GM12878 (cell line): ENCODE measurements around the gene CCNJ. TPM values are rescaled to one million over a fixed set of nuclear protein-coding genes. Genes with fewer than 3 reads are reported as not detected.

Source experiments
- BHLHE40 ChIP-seq, 2 experiments: fragments of 450-650 bp in 1 of 2; IDR thresholded peaks; 2 replicates each; pipeline ENCODE4 v1.6.1; 2011 to 2017; ENCODE audit warnings: low read depth in 2 of 2, borderline replicate concordance in 1 of 2, improper control_type of control experiment in 1 of 2, low read length in 1 of 2, mild to moderate bottlenecking in 1 of 2
- E4F1 ChIP-seq: fragments of 450-650 bp; IDR thresholded peaks from 2 replicates; pipeline ENCODE4 v1.6.1; 2018; ENCODE audit warnings: borderline replicate concordance, mild to moderate bottlenecking; ENCODE audit not compliant: partially characterized antibody
- EED ChIP-seq: sonication (generic); IDR thresholded peaks from 2 replicates; pipeline ENCODE4 v1.6.1; 2016; ENCODE audit warnings: antibody characterized with exemption, low read depth
- ETV6 ChIP-seq, 2 experiments: fragments of 450-650 bp in 1 of 2; IDR thresholded peaks in 1 of 2; conservative IDR thresholded peaks in 1 of 2; 2 replicates each; pipeline ENCODE4 v1.6.1; 2014; ENCODE audit warnings: antibody characterized with exemption in 1 of 2, borderline replicate concordance in 1 of 2, low read depth in 1 of 2, mild to moderate bottlenecking in 1 of 2, moderate library complexity in 1 of 2
- EZH2 ChIP-seq: IDR thresholded peaks from 2 replicates; pipeline ENCODE4 v1.6.1; 2012; ENCODE audit warnings: low read depth, mild to moderate bottlenecking, control low read depth, inconsistent platforms, low read length, borderline replicate concordance; ENCODE audit not compliant: control insufficient read depth
- FOS ChIP-seq: IDR thresholded peaks from 3 replicates; pipeline ENCODE4 v1.6.1; 2011; ENCODE audit warnings: borderline replicate concordance; ENCODE audit not compliant: insufficient read length; ENCODE audit errors: extremely low read depth
- FOXK2 ChIP-seq: fragments of 450-650 bp; IDR thresholded peaks from 2 replicates; pipeline ENCODE4 v1.6.1; 2017; ENCODE audit warnings: mild to moderate bottlenecking, moderate library complexity
- HDAC2 ChIP-seq: fragments of 200-600 bp; sonication (generic); IDR thresholded peaks from 2 replicates; pipeline ENCODE4 v1.6.1; 2017
- IRF4 ChIP-seq: IDR thresholded peaks from 2 replicates; pipeline ENCODE4 v1.6.1; 2011; ENCODE audit warnings: low read depth, low read length
- JUNB ChIP-seq: IDR thresholded peaks from 2 replicates; pipeline ENCODE4 v1.6.1; 2016; ENCODE audit warnings: antibody characterized with exemption, mild to moderate bottlenecking
- NR2C2 ChIP-seq: IDR thresholded peaks from 2 replicates; pipeline ENCODE4 v1.6.1; 2011; ENCODE audit warnings: borderline replicate concordance, low read depth; ENCODE audit not compliant: control insufficient read depth, insufficient read length
- PBX3 ChIP-seq: IDR thresholded peaks from 2 replicates; pipeline ENCODE4 v1.6.1; 2011; ENCODE audit warnings: mild to moderate bottlenecking, low read depth, low read length, moderate library complexity; ENCODE audit not compliant: insufficient replicate concordance
- RAD21 ChIP-seq: IDR thresholded peaks from 2 replicates; pipeline ENCODE4 v1.6.1; 2011; ENCODE audit warnings: mild to moderate bottlenecking, low read depth, low read length, moderate library complexity; ENCODE audit not compliant: insufficient read depth
- SIX5 ChIP-seq: IDR thresholded peaks from 2 replicates; pipeline ENCODE4 v1.6.1; 2011; ENCODE audit warnings: mild to moderate bottlenecking, low read depth, low read length, moderate library complexity; ENCODE audit not compliant: severe bottlenecking
- SMAD1 ChIP-seq: fragments of 450-650 bp; IDR thresholded peaks from 2 replicates; pipeline ENCODE4 v1.6.1; 2018; ENCODE audit warnings: mild to moderate bottlenecking, low read depth; ENCODE audit not compliant: partially characterized antibody
- SREBF2 ChIP-seq: IDR thresholded peaks from 2 replicates; pipeline ENCODE4 v1.6.1; 2012; ENCODE audit warnings: mild to moderate bottlenecking, low read length
- YBX1 ChIP-seq: fragments of 450-650 bp; IDR thresholded peaks from 2 replicates; pipeline ENCODE4 v1.6.1; 2016; ENCODE audit warnings: antibody characterized with exemption
- ZNF207 ChIP-seq: fragments of 450-650 bp; IDR thresholded peaks from 2 replicates; pipeline ENCODE4 v1.6.1; 2014; ENCODE audit warnings: antibody characterized with exemption, mild to moderate bottlenecking, borderline replicate concordance
- polyA plus RNA-seq, 11 experiments: library from polyadenylated mRNA; depleted of rRNA in 4 of 11; unstranded in 6 of 11; stranded (reverse) in 5 of 11; fragments of >200 nt; fragmentation: Nextera tagmentation in 4 of 11; fragmentation: Illumina TruSeq in 1 of 11; extraction: Ambion mirVana in 4 of 11; extraction: Trizol in 1 of 11; gene quantifications; 1 replicate in 1 of 11; 2 replicates in 10 of 11; pipeline versions ENCODE4 v1.2.1 to v1.2.3, GENCODE V29; 2011 to 2016; ENCODE audit warnings: inconsistent platforms in 2 of 11, missing spikeins in 2 of 11, low read depth in 1 of 11
- total RNA-seq, 4 experiments: library from RNA; depleted of rRNA in 3 of 4; stranded (reverse); fragments of >200 nt in 3 of 4; fragmentation: Illumina TruSeq in 1 of 4; extraction: Trizol in 1 of 4; gene quantifications; 2 replicates each; pipeline versions ENCODE4 v1.2.1 to v1.2.3, GENCODE V29; 2013 to 2021
- TF ChIP-seq, protein P1 (sequence below): fragments of 450-650 bp; IDR thresholded peaks from 2 replicates; pipeline ENCODE4 v1.6.1; 2017; ENCODE audit warnings: mild to moderate bottlenecking
- TF ChIP-seq, protein P2 (sequence below): fragments of 450-650 bp; formaldehyde crosslinking; IDR thresholded peaks from 2 replicates; pipeline ENCODE4 v1.4.0; 2020; ENCODE audit warnings: mild to moderate bottlenecking, moderate library complexity

Gene CCNJ
- total and polyA plus RNA-seq, 10 of the 15 experiments (the other 5 are each of a cell fraction or from before 2014, with no cell fraction given): 0.56 to 8.8 (median 6.6) TPM

DNA sequence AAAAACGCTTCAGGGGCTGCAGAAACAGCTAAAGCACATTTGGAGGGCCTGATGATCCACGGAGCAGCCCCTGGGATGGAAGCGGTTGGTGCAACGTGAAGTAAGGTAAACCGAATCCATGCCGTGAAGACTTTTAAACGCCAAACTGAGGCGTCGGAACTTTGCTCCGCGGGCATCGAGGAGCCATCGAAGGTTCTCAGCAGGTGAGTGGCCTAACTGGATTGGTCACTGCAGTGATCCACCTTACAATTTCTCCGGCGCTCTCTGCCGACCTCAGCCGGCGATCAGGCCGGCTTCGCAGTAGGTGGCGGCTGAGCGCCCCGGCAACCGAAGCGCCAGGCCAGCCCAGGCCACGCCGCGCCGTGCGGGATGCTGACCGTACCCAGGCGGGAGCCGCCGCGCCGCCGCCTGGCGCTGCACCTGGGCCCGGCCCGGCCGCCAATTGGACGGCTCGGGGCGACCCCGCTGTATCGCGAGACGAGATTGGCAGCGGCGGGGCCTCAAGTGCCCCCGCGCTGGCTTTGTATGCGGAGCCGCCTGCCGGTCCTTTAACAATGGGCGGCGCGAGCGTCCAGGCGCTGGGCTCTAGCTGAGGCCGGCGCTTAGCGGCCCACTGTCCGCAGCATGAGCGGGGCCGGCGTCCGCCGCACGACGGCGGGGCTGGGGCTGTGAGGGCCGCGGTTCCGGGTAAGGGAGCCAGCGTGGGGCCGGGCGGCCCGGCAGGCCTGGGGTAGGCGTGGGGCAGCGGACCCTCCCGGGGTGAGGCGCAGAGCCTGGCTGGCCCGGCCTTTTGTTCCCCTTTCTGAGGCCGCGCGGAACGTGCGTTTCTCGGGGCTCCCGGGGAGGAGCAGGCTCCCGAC, at the start of gene CCNJ (continued):
- TF ChIP-seq E4F1 (no peak), NR2C2 (no peak), BHLHE40 (IDR thresholded peaks at IDR 0.05; ENCODE audit: borderline replicate concordance in 1 of 2, low read depth in 2 of 2, low read length in 1 of 2) (peak in 1 of 2 experiments; percentile 49; a peak in 1 of 4 replicates), FOXK2 (no peak), FOS (peak; percentile 45), EZH2 (no peak), SREBF2 (no peak), PBX3 (no peak), ETV6 (conservative IDR thresholded peaks at IDR 0.05 in 1 of 2, IDR thresholded peaks at IDR 0.05 in 1 of 2; ENCODE audit: borderline replicate concordance in 1 of 2, low read depth in 1 of 2) (no peak), SIX5 (peak; percentile 4), ZNF207 (peak; percentile 57; the same call in 1 of the 2 replicates), HDAC2 (no peak), IRF4 (no peak), SMAD1 (no peak), EED (no peak), JUNB (no peak), YBX1 (no peak), RAD21 (no peak)
- TF ChIP-seq, protein P1, sequence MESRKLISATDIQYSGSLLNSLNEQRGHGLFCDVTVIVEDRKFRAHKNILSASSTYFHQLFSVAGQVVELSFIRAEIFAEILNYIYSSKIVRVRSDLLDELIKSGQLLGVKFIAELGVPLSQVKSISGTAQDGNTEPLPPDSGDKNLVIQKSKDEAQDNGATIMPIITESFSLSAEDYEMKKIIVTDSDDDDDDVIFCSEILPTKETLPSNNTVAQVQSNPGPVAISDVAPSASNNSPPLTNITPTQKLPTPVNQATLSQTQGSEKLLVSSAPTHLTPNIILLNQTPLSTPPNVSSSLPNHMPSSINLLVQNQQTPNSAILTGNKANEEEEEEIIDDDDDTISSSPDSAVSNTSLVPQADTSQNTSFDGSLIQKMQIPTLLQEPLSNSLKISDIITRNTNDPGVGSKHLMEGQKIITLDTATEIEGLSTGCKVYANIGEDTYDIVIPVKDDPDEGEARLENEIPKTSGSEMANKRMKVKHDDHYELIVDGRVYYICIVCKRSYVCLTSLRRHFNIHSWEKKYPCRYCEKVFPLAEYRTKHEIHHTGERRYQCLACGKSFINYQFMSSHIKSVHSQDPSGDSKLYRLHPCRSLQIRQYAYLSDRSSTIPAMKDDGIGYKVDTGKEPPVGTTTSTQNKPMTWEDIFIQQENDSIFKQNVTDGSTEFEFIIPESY: no peak
- TF ChIP-seq, protein P2, sequence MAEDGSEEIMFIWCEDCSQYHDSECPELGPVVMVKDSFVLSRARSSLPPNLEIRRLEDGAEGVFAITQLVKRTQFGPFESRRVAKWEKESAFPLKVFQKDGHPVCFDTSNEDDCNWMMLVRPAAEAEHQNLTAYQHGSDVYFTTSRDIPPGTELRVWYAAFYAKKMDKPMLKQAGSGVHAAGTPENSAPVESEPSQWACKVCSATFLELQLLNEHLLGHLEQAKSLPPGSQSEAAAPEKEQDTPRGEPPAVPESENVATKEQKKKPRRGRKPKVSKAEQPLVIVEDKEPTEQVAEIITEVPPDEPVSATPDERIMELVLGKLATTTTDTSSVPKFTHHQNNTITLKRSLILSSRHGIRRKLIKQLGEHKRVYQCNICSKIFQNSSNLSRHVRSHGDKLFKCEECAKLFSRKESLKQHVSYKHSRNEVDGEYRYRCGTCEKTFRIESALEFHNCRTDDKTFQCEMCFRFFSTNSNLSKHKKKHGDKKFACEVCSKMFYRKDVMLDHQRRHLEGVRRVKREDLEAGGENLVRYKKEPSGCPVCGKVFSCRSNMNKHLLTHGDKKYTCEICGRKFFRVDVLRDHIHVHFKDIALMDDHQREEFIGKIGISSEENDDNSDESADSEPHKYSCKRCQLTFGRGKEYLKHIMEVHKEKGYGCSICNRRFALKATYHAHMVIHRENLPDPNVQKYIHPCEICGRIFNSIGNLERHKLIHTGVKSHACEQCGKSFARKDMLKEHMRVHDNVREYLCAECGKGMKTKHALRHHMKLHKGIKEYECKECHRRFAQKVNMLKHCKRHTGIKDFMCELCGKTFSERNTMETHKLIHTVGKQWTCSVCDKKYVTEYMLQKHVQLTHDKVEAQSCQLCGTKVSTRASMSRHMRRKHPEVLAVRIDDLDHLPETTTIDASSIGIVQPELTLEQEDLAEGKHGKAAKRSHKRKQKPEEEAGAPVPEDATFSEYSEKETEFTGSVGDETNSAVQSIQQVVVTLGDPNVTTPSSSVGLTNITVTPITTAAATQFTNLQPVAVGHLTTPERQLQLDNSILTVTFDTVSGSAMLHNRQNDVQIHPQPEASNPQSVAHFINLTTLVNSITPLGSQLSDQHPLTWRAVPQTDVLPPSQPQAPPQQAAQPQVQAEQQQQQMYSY (CRISPR knock-in tag): 0 out of 2 replicates have a peak, but pooled peaks have one; percentile 43
